Effector memory CD4-positive, alpha-beta T cell (primary cell): ENCODE data around the gene TP53BP2.
"Not testable (repeated sequence)": the region's sequence is repeated elsewhere in the genome, so short reads cannot be mapped to it uniquely, and the experiment has no call there.

Source experiments
- DNase-seq, 3 donors: peaks; one replicate each; pipeline ENCODE4 v3.0.0-alpha.2; 2020
- H3K27ac ChIP-seq: 2 replicates; pipeline ENCODE4 v1.7.0; 2013; ENCODE audit warnings: mild to moderate bottlenecking, low read length, moderate library complexity; ENCODE audit not compliant: insufficient read depth, poor library complexity, severe bottlenecking
- H3K27me3 ChIP-seq: replicated peaks from 2 replicates; pipeline ENCODE4 v1.7.0; 2013; ENCODE audit warnings: mild to moderate bottlenecking, low read length; ENCODE audit not compliant: insufficient read depth, control insufficient read depth, poor library complexity, severe bottlenecking
- H3K36me3 ChIP-seq: 2 replicates; pipeline ENCODE4 v1.7.0; 2013; ENCODE audit warnings: mild to moderate bottlenecking, low read length, moderate library complexity; ENCODE audit not compliant: control insufficient read depth, insufficient read depth
- H3K4me1 ChIP-seq: 2 replicates; pipeline ENCODE4 v1.7.0; 2013; ENCODE audit warnings: low read length, mild to moderate bottlenecking; ENCODE audit not compliant: control insufficient read depth, insufficient read depth, poor library complexity, severe bottlenecking
- H3K4me3 ChIP-seq: 2 replicates; pipeline ENCODE4 v1.7.0; 2013; ENCODE audit warnings: low read length, low read depth, mild to moderate bottlenecking; ENCODE audit not compliant: insufficient read depth, poor library complexity, severe bottlenecking
- H3K9me3 ChIP-seq: 2 replicates; pipeline ENCODE4 v1.7.0; 2013; ENCODE audit warnings: mild to moderate bottlenecking, low read length, moderate library complexity; ENCODE audit not compliant: control insufficient read depth

TP53BP2 gene

DNA sequence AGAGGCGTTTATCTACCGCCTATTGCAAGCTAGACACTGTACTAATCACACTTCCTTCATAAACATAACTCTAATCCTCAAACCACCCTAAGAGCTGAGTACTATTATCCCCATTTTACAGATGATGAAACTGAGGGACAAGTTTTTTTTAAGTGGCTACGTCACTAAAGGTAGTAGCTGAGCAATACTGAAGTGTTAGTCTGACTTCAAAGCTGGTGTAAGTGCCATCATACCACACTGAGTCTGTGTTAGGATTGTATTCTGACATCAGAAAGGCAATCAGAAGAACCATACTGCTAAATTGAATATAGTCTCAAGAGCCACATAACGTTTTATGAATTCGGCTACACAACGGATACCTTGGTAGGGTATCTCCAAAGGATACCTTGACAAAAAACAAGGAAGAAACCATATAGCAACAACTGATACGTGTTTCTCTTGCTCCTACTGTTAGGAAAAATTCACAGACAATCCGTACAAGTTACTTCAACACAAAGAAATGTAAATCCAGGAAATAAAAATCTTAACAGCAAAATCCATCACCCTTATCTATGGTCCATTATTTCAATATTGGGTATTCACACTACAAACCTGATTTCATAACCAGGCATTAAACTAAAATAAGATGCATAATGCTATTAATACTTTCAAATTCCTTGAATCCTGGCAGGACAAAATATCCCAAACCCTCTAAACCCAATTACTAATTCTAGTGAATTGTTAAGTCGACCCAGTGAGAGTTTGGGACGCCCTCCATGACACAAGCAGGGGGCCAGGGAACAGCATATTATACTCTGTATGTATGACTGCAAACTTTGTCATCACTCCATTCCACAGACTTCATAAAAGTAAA is 1.6 kb downstream of the TP53BP2 start:
- Histone ChIP-seq H3K27me3 (no peaks in the 10 kb centered on the region), H3K27ac (peak overlapping the region; percentile 99), H3K4me1 (peaks cover 14% of the 10 kb centered on the region), H3K36me3 (no peaks in the 10 kb centered on the region), H3K4me3 (peak overlapping the region; percentile 63), H3K9me3 (no peaks in the 10 kb centered on the region)
- DNase-seq, result no peak

DNA sequence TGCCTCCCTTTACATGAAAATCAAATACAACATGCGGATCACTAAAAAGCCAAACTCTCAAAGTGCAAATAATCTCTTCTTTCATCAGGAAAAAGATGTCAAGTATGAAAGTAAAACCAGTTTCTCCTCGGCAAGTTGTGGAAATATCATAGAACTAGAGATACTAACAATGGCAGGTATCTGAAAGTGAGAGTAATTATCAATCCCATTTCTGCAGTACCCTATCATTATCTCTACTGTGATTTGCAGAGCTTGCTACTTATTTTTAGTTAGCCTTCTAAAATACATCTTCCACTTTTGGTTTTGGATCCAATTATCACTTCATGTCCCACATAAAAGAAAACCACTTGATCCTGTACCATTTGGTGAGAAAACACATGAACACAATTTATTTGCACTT is 3.0 kb downstream of the TP53BP2 start:
- Histone ChIP-seq H3K4me1 (peaks cover 21% of the 10 kb centered on the region), H3K4me3 (no peak overlapping the region), H3K9me3 (no peaks in the 10 kb centered on the region), H3K27me3 (no peaks in the 10 kb centered on the region), H3K36me3 (no peaks in the 10 kb centered on the region), H3K27ac (no peak overlapping the region)
- no peak for DNase-seq

DNA sequence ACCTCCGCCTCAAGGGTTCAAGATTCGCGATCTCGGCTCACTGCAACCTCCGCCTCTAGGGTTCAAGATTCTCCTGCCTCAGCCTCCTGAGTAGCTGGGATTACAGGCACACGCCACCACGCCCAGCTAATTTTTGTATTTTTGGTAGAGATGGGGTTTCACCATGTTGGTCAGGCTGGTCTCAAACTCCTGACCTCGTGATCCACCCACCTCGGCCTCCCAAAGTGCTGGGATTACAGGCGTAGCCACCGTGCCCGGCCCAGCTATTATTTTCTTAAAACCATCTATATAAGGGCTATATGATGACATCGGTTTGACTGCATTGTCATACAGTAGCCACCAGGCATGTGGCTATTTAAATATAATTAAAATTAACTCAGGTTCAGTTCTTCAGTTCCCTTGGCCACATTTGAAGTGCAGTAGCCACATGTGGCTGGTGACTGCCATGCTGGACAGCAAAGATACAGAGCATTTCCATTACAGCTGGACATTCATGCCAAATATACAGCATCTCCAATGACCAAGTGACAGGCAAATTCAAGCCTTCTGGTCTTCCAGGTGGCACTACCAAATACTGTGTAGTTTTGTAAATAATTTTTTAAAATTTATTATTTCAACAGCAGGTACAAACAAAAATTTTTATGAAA is 3.6 kb downstream of the TP53BP2 start:
- H3K27me3 ChIP-seq, H3K27ac ChIP-seq, DNase-seq, H3K9me3 ChIP-seq, H3K4me3 ChIP-seq, H3K36me3 ChIP-seq: not testable (repeated sequence)
- H3K4me1 ChIP-seq, result peaks cover 21% of the 10 kb centered on the region

DNA sequence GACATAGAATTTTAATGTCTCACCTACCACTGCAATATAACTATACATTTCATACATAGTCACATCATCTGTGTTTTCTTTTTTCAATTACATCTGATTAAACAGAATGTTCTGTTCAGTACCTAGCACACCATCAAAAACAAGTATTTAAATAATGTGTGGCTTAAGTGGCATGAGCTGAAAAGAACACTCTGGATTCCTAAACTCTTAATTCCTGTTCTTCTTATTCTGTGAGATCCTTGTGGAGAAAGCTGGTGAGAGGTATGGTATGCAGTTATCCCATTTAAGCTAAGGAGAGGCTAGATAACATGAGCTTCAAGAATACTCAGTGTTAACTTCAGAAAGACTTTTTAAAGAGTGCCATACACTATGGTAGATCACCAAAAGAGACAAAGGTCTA is 5.5 kb downstream of the TP53BP2 start:
- H3K27me3 ChIP-seq, result no peaks in the 10 kb centered on the region
- no peak overlapping the region for H3K27ac ChIP-seq
- no peaks in the 10 kb centered on the region for H3K9me3 ChIP-seq

DNA sequence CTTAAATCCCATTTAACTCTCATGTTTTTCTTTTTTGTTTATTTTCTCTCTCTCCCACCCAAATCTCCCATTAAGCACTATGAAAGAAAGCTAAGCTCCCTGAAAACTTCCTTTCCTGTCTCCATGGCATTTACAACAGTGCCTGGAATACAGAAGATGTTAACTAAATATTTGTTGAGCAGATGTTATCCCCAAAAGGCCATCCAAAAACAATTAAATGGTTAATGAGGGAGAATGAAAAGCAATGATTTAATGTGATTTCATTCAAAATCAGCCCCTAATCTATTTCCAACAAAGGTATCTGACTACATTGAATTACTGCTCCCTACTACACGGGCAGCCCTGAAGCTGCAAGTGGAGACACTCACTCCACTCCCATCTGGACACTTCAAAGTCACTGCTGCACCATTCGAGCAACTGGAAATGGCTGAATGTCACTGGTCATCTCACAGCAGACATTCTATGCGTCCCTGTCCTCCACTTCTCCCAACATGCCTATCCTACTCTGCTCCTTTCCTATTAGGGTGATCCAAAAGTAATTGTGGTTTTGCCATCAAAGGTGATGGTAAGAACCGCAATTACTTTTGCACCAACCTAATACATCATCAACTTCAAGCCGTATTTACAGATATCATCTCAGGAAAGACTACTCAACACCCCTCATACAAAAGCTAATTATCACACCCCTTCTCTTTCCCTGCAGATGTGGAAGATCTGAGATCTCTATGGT is 7.5 kb downstream of the TP53BP2 start:
- Histone ChIP-seq H3K4me1 (peaks cover 29% of the 10 kb centered on the region), H3K27me3 (no peaks in the 10 kb centered on the region), H3K36me3 (no peaks in the 10 kb centered on the region), H3K9me3 (no peaks in the 10 kb centered on the region), H3K4me3 (no peak overlapping the region), H3K27ac (no peak overlapping the region)
- DNase-seq, result no peak

More for the DNA sequence above, 5.5 kb downstream of the TP53BP2 start:
- no peak for DNase-seq
- Histone ChIP-seq H3K4me3 (no peak overlapping the region), H3K4me1 (peaks cover 34% of the 10 kb centered on the region), H3K36me3 (no peaks in the 10 kb centered on the region)

DNA sequence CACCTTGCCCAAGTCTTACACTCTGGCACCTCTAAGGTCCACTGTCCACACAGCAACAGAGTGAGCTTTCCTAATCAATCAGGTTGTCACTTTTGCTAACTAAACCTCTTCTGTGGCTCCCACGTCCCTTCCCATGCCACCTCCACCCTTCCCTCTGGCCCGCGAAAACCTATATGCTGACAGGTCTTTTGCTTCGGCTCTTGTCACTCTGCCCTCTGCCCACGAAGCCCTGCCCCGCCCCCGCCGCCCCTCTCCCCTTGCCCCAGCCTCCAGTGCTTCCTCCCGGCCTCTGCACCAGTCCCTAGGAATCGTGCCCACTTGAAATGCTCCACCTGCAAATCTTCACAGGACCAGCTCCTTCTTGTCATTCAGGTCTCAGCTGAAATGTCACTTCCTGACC is 8.1 kb downstream of the TP53BP2 start:
- no peak for DNase-seq
- H3K27ac ChIP-seq, result no peak overlapping the region
- peaks cover 31% of the 10 kb centered on the region for H3K4me1 ChIP-seq
- no peak overlapping the region for H3K4me3 ChIP-seq
- no peaks in the 10 kb centered on the region for H3K27me3 ChIP-seq
- H3K36me3 ChIP-seq, result no peaks in the 10 kb centered on the region
- H3K9me3 ChIP-seq, result no peaks in the 10 kb centered on the region

DNA sequence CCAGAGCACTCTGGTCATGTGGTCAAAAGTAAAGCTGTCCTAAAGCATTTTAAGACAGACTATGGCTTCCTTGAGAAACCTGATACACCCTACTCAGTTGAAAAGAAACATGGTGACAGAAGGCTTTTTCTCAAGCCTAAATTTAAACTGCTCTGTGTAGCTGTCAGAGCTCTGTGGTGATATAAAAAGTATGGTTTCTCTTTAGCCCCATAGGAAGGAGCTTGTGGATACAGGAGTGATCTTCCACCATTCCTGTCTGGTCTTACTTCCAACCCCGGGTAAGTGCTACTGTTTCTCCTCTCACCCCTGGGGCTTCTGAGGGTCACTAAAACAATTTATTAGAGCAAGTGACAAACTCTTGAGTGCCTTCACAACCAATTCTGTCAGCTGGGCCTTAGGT is 8.5 kb downstream of the TP53BP2 start:
- no peaks in the 10 kb centered on the region for H3K9me3 ChIP-seq
- H3K4me1 ChIP-seq, result peaks cover 35% of the 10 kb centered on the region
- no peaks in the 10 kb centered on the region for H3K27me3 ChIP-seq
- no peak overlapping the region for H3K27ac ChIP-seq
- DNase-seq, result no peak
- no peaks in the 10 kb centered on the region for H3K36me3 ChIP-seq
- H3K4me3 ChIP-seq, result no peak overlapping the region

DNA sequence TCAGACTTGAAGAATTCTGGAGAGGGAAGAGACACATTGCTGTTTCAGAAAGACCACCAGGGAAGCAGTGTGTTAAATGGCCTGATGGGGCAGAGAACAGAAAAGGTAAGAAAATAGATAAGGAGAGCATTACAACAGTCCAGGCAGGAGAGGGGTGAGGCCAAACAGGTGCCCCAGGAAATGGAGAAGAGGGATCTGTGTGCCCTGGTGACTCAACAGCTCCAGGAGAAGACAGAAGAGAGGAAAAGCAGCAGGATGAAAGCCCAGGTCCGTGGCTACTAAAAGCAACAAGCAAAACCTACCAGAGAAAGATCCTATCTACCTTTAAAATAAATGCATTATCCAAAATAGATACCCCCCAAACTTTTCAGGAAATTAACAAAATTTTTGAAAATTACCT is 9.2 kb downstream of the TP53BP2 start:
- H3K27ac ChIP-seq, result no peak overlapping the region
- H3K4me1 ChIP-seq, result peaks cover 39% of the 10 kb centered on the region
- H3K27me3 ChIP-seq, result no peaks in the 10 kb centered on the region
- H3K4me3 ChIP-seq, result no peak overlapping the region
- H3K36me3 ChIP-seq, result no peaks in the 10 kb centered on the region
- no peaks in the 10 kb centered on the region for H3K9me3 ChIP-seq
- DNase-seq, result no peak

DNA sequence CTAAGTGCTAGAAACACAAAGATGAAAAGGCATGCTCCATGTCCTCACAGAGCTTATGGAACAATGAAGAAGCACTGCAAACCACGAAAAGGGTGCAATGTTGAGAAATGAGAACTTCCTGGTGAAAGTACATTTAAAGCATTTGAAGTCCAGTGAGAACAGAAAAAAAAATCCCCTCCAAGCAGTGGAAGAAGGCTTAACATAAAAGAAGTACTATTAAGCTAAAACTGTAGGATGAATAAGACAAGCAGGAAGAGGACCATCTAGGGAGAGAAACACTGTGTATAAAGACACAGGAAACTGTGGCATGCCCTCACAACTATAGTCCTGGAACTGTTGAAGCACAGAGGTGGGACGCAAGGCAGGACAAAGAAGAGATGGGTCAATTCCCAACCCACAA is 10.0 kb downstream of the TP53BP2 start:
- DNase-seq, result no peak
- peaks cover 40% of the 10 kb centered on the region for H3K4me1 ChIP-seq
- peak overlapping the region; percentile 51 for H3K27ac ChIP-seq
- no peaks in the 10 kb centered on the region for H3K9me3 ChIP-seq
- H3K27me3 ChIP-seq, result no peaks in the 10 kb centered on the region
- no peaks in the 10 kb centered on the region for H3K36me3 ChIP-seq
- H3K4me3 ChIP-seq, result no peak overlapping the region
